GM23338 (cell line): Measurements from ENCODE around the gene BSCL2. TPM values are rescaled to one million over a fixed set of nuclear protein-coding genes. Genes with fewer than 3 reads are reported as not detected.

ENCODE experiments used
- EZH2 ChIP-seq: fragments of 200-600 bp; sonication (generic); IDR thresholded peaks from one replicate; pipeline ENCODE4 v1.8.0; 2017; ENCODE audit warnings: antibody characterized with exemption, mild to moderate bottlenecking, low read depth; ENCODE audit not compliant: unreplicated experiment
- JUNB ChIP-seq: IDR thresholded peaks from one replicate; pipeline ENCODE4 v1.6.1; 2016; ENCODE audit warnings: antibody characterized with exemption; ENCODE audit not compliant: unreplicated experiment
- REST ChIP-seq: IDR thresholded peaks from one replicate; pipeline ENCODE4 v1.6.1; 2018; ENCODE audit warnings: antibody characterized with exemption; ENCODE audit not compliant: unreplicated experiment
- STAT1 ChIP-seq: IDR thresholded peaks from one replicate; pipeline ENCODE4 v1.6.1; 2016; ENCODE audit warnings: antibody characterized with exemption; ENCODE audit not compliant: unreplicated experiment
- ZNF114 ChIP-seq: fragments of 250-450 bp; sonication (Bioruptor Pico); IDR thresholded peaks from 2 replicates; pipeline ENCODE4 v1.5.0; 2020; ENCODE audit warnings: mild to moderate bottlenecking, moderate library complexity
- ZNF331 ChIP-seq: fragments of 250-450 bp; sonication (Bioruptor Pico); IDR thresholded peaks from 2 replicates; pipeline ENCODE4 v1.5.0; 2020; ENCODE audit warnings: low read depth, mild to moderate bottlenecking, moderate library complexity
- polyA plus RNA-seq: library from polyadenylated mRNA; unstranded; fragments of >200 nt; fragmentation: Nextera tagmentation; extraction: Ambion mirVana; gene quantifications from 2 replicates; pipeline ENCODE4 v1.2.1, GENCODE V29; 2016
- total RNA-seq: library from RNA; depleted of rRNA; stranded (reverse); fragments of >200 nt; shearing (Covaris generic); gene quantifications from 2 replicates; pipeline ENCODE4 v1.2.3, GENCODE V29; 2014
- TF ChIP-seq, protein P1 (sequence below): fragments of 250-450 bp; sonication (Bioruptor Pico); IDR thresholded peaks from 2 replicates; pipeline ENCODE4 v1.5.0; 2020; ENCODE audit warnings: mild to moderate bottlenecking, moderate library complexity

The BSCL2 gene
- total and polyA plus RNA-seq, 2 experiments from 2014 or later = 60.2 to 81.7 TPM

GRCh38 chr11:62673196-62673525, 34.1 kb downstream of the BSCL2 start (continued):
- TF ChIP-seq, protein P1, sequence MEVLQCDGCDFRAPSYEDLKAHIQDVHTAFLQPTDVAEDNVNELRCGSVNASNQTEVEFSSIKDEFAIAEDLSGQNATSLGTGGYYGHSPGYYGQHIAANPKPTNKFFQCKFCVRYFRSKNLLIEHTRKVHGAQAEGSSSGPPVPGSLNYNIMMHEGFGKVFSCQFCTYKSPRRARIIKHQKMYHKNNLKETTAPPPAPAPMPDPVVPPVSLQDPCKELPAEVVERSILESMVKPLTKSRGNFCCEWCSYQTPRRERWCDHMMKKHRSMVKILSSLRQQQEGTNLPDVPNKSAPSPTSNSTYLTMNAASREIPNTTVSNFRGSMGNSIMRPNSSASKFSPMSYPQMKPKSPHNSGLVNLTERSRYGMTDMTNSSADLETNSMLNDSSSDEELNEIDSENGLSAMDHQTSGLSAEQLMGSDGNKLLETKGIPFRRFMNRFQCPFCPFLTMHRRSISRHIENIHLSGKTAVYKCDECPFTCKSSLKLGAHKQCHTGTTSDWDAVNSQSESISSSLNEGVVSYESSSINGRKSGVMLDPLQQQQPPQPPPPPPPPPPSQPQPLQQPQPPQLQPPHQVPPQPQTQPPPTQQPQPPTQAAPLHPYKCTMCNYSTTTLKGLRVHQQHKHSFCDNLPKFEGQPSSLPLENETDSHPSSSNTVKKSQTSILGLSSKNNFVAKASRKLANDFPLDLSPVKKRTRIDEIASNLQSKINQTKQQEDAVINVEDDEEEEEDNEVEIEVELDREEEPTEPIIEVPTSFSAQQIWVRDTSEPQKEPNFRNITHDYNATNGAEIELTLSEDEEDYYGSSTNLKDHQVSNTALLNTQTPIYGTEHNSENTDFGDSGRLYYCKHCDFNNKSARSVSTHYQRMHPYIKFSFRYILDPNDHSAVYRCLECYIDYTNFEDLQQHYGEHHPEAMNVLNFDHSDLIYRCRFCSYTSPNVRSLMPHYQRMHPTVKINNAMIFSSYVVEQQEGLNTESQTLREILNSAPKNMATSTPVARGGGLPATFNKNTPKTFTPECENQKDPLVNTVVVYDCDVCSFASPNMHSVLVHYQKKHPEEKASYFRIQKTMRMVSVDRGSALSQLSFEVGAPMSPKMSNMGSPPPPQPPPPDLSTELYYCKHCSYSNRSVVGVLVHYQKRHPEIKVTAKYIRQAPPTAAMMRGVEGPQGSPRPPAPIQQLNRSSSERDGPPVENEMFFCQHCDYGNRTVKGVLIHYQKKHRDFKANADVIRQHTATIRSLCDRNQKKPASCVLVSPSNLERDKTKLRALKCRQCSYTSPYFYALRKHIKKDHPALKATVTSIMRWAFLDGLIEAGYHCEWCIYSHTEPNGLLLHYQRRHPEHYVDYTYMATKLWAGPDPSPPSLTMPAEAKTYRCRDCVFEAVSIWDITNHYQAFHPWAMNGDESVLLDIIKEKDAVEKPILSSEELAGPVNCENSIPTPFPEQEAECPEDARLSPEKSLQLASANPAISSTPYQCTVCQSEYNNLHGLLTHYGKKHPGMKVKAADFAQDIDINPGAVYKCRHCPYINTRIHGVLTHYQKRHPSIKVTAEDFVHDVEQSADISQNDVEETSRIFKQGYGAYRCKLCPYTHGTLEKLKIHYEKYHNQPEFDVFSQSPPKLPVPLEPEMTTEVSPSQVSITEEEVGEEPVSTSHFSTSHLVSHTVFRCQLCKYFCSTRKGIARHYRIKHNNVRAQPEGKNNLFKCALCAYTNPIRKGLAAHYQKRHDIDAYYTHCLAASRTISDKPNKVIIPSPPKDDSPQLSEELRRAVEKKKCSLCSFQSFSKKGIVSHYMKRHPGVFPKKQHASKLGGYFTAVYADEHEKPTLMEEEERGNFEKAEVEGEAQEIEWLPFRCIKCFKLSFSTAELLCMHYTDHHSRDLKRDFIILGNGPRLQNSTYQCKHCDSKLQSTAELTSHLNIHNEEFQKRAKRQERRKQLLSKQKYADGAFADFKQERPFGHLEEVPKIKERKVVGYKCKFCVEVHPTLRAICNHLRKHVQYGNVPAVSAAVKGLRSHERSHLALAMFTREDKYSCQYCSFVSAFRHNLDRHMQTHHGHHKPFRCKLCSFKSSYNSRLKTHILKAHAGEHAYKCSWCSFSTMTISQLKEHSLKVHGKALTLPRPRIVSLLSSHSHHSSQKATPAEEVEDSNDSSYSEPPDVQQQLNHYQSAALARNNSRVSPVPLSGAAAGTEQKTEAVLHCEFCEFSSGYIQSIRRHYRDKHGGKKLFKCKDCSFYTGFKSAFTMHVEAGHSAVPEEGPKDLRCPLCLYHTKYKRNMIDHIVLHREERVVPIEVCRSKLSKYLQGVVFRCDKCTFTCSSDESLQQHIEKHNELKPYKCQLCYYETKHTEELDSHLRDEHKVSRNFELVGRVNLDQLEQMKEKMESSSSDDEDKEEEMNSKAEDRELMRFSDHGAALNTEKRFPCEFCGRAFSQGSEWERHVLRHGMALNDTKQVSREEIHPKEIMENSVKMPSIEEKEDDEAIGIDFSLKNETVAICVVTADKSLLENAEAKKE (CRISPR knock-in tag) = no peak
- no peak for TF ChIP-seq ZNF114
- TF ChIP-seq REST = no peak
- TF ChIP-seq STAT1 = no peak
- TF ChIP-seq ZNF331 (CRISPR knock-in tag) = no peak
- TF ChIP-seq EZH2 = no peak
- no peak for TF ChIP-seq JUNB
